Right ventricle myocardium inferior (tissue), 1 donor: ENCODE results near the gene ARSA. TPM values are rescaled to one million over a fixed set of nuclear protein-coding genes. Genes with fewer than 3 reads are reported as not detected.

ENCODE experiments used
- ATAC-seq: fragments of 200-7000 bp; cut with Tn5 transposase; one replicate; pipeline ENCODE4 v1.9.1; 2020; ENCODE audit warnings: mild to moderate bottlenecking, moderate library complexity
- DNase-seq: peaks from one replicate; pipeline ENCODE4 v3.0.0; 2021; ENCODE audit errors: missing footprints
- intact Hi-C: fragments of 100-400 bp; cut with DNase I; formaldehyde crosslinking; loops from one replicate; pipeline ENCODE4 v1.11.0; 2022
- long read RNA-seq: library from polyadenylated mRNA; unstranded; transcript quantifications from one replicate; pipeline ENCODE4 v2.0.0, GENCODE V29; 2021
- total RNA-seq: library from RNA; stranded (reverse); fragmentation: NEBNext Ultra II Directional; extraction: Animal tissue kit (Norgen Biotek cat#: 25700); gene quantifications from one replicate; pipeline ENCODE4 v1.2.1, GENCODE V29; 2021
- donor health status: DM: no; HTN: yes; CAD: no; lungs with severe emphysema.

ARSA gene
- total RNA-seq: 21.3 TPM
- long read RNA-seq, transcript ARSA-201 (8 exons, 2,050 nt): major isoform, 13 of 24 reads
- long read RNA-seq, partial matches to known transcripts: 2 of 24 reads
- long read RNA-seq, other reads (novel, unspliced or antisense): 5 of 24 reads

GRCh38 chr22:50627642-50628542 lies at the start of gene ARSA:
Gene ARSA (minus strand): TSS chr22:50628152. CDS start chr22:50627779, 373 bp downstream.
- ATAC-seq (peak; percentile 94), DNase-seq (peak; percentile 93)
- intact Hi-C loops: no loop called here

GRCh38 chr22:50676661-50677492 lies 48.9 kb upstream of the ARSA start:
- no peak for ATAC-seq
- intact Hi-C loops: no loop called here
- no peak for DNase-seq

DNA sequence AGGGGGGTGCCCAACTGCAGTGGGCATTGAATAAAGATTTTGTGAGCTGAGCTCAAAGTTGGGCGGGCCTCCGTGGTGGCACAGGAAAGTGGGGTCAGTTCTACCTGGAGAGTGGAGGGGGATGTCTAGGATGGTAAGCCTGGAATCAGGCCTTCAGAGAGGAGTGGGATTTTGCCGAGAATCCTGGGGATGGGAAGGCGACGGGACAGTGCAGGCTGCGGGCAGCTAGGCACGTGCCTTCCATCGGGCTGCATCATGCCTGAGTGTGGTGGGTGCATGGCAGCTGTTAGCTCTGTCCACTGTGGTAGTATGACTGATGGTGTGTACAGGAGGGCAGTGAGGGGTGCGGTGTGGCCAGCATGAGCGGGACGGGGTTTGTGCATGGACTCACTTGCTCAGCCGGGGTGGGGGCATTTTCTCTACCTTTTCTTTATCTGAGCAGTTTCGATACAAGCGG lies 48.3 kb upstream of the ARSA start:
- no peak for DNase-seq
- intact Hi-C loops: no loop called here
- ATAC-seq: no peak

- intact Hi-C loops: no loop called here
- no peak for DNase-seq
- no peak for ATAC-seq
These were observed 47.7 kb upstream of the ARSA start for GRCh38 chr22:50675553-50676179.

- no peak for DNase-seq
- intact Hi-C loops: no loop called here
These were observed 46.9 kb upstream of the ARSA start for GRCh38 chr22:50674606-50675552.

GRCh38 chr22:50674130-50674500 lies 46.2 kb upstream of the ARSA start:
- DNase-seq: no peak
- no peak for ATAC-seq
- intact Hi-C loops: no loop called here

More at GRCh38 chr22:50674606-50675552, 46.9 kb upstream of the ARSA start:
- no peak for ATAC-seq

DNA sequence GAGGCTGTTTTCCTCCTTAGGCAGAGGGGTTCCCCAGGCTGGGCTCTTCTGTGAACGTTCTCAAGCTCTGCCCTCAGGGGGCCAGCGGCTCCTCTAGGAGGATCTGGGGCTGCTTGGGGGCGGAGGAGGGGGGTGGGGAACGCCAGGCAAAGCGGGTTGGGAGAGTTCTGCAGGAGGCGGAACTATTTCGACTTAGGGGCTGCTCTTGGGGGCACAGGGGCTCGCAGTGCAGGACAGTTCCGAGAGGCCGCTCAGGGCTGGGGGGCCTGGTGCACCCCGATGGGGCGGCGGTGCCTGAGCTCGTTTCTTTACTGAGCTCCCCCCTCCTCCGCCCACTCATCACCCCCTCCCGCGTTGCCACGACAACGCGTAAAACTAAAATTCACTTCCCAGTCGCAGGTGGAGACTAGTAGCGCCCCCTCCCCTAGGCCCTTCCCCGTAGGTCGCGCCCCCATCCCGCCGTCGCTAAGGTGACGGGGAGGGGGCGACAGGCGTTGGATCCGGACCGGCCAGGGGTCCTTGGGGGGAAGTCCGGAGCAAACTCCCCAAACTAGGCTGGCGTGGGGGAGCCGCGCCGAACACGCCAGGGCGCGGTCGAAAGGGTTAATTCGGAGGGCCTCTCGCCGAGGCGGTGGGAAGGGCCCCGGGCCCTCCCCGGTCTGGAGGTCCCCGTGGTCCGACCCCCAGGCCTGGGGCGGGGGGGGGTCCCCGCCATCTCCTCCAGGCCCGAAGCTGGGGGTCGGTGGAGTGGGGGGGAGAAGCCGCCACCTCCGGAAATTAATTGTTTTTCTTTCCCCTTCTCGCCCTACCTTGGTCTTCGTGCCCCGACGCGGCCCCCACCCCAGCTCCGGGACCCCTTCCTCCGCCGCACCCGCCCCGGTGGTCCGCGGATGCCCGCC lies 45.5 kb upstream of the ARSA start:
- intact Hi-C loops: loop anchor here (2.0 kb wide), 1 partner anchor 53 kb away; no protein-coding TSS in a partner anchor
- DNase-seq (no peak), ATAC-seq (no peak)

DNA sequence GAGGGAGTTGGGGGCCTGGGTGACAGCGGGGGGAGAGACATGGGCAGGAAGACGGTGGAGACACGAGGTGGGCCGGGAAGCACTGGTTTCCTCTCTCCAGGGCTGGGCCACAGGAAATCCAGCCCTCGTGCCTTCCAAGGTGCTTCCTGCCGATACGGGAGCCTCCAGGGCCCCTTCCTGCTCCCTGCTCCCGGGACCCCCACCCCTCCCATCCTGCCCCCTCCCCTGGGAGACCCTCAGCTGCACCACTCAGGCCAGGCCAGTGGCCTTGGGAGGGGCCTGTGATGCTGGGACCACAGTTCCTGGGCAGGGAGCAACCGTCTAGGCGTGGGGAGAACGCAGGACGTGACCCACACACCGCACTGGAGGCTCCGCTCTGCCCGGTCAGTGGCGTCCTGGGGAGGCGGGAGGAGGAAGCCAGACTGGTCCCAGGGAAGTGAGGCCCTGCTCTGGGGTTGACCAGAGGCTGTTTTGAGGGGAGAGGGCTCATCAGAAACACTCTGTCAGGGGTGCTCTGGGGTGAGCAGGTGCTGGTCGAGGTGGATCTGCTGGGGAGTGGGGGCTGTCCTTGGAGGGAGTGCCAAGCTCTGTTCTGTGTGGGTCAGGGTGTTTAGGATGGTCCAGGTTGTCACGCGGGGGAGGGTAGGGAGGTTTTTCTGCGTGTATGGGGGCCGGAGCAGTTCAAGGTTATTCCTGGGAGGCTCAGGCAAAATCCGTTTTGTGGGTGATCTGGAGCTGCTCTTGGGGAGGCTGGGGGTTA lies 44.7 kb upstream of the ARSA start, which contains the start of gene SHANK3:
TSS of gene SHANK3 (plus strand) at position 353 of the 760 bp plus-strand sequence.
- DNase-seq (no peak), ATAC-seq (peak; percentile 63)
- intact Hi-C loops: loop anchor here (2.0 kb wide), 1 partner anchor 52 kb away; no protein-coding TSS in a partner anchor

- intact Hi-C loops: loop anchor here (2.0 kb wide), 1 partner anchor 51 kb away; no protein-coding TSS in a partner anchor
- ATAC-seq (no peak), DNase-seq (no peak)
These were observed 44.1 kb upstream of the ARSA start for GRCh38 chr22:50672041-50672440.

GRCh38 chr22:50671641-50672040 lies 43.7 kb upstream of the ARSA start:
- intact Hi-C loops: loop anchor here (2.0 kb wide), 1 partner anchor 51 kb away; no protein-coding TSS in a partner anchor
- DNase-seq (no peak), ATAC-seq (no peak)

- intact Hi-C loops: no loop called here
- ATAC-seq (no peak), DNase-seq (no peak)
These were observed 43.1 kb upstream of the ARSA start for GRCh38 chr22:50670914-50671538.

GRCh38 chr22:50670513-50670912 lies 42.6 kb upstream of the ARSA start:
- intact Hi-C loops: no loop called here
- ATAC-seq: no peak
- DNase-seq: no peak

GRCh38 chr22:50665738-50666137 lies 37.8 kb upstream of the ARSA start:
- DNase-seq (no peak), ATAC-seq (no peak)
- intact Hi-C loops: no loop called here

DNA sequence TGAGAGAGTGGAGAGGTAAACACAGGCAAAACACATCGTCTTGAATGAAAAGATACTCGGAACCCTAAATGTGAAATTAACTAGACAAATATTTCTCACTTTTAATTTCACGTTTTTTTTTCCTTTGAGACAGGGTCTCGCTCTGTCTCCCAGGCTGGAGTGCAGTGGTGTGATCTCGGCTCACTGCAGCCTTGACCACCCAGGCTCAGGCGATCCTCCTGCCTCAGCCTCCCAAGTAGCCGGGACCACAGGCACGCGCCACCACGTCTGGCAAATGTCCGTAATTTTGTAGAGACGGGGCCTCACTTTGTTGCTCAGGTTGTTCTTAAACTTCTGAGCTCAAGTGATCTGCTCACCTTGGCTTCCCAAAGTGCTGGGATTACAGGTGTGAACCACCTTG lies 37.3 kb upstream of the ARSA start:
- intact Hi-C loops: no loop called here
- ATAC-seq: no peak
- no peak for DNase-seq

GRCh38 chr22:50660306-50660705 lies 32.4 kb upstream of the ARSA start:
- ATAC-seq (no peak), DNase-seq (no peak)
- intact Hi-C loops: no loop called here
